Middle frontal gyrus (tissue), 1 donor: ENCODE results near the gene TUBGCP3.
"Not testable (repeated sequence)": the region's sequence is repeated elsewhere in the genome, so short reads cannot be mapped to it uniquely, and the experiment has no call there.

Experiments used
- DNase-seq: peaks from one replicate; pipeline ENCODE4 v3.0.0-alpha.2; 2015; ENCODE audit warnings: low spot score; ENCODE audit errors: extremely low spot score

TUBGCP3 gene

GRCh38 chr13:112587764-112588489 is at the start of gene TUBGCP3:
Gene TUBGCP3 (minus strand): TSS chr13:112588153. CDS start chr13:112587980, 173 bp downstream.
- DNase-seq = peak; percentile 75

- no peak for DNase-seq
These were observed 49.3 kb upstream of the TUBGCP3 start for GRCh38 chr13:112637017-112637801.

- no peak for DNase-seq
These were observed 48.5 kb upstream of the TUBGCP3 start for GRCh38 chr13:112636401-112636975.

GRCh38 chr13:112635323-112635722 is 47.4 kb upstream of the TUBGCP3 start:
- no peak for DNase-seq

- DNase-seq = no peak
These were observed 46.1 kb upstream of the TUBGCP3 start for GRCh38 chr13:112634102-112634501.

- DNase-seq = not testable (repeated sequence)
These were observed 42.3 kb upstream of the TUBGCP3 start for GRCh38 chr13:112630226-112630625.

- no peak for DNase-seq
These were observed 41.2 kb upstream of the TUBGCP3 start for GRCh38 chr13:112629161-112629560.

- DNase-seq = not testable (repeated sequence)
These were observed 39.7 kb upstream of the TUBGCP3 start for GRCh38 chr13:112627613-112628012.

GRCh38 chr13:112627161-112627560 is 39.2 kb upstream of the TUBGCP3 start:
- DNase-seq = no peak

- DNase-seq = no peak
These were observed 38.8 kb upstream of the TUBGCP3 start for GRCh38 chr13:112626761-112627160.

- DNase-seq = no peak
These were observed 38.2 kb upstream of the TUBGCP3 start for GRCh38 chr13:112626124-112626523.

GRCh38 chr13:112625698-112626097 is 37.7 kb upstream of the TUBGCP3 start:
- DNase-seq = no peak

- no peak for DNase-seq
These were observed 36.9 kb upstream of the TUBGCP3 start for GRCh38 chr13:112624602-112625430.

GRCh38 chr13:112624040-112624439 is 36.1 kb upstream of the TUBGCP3 start:
- DNase-seq = no peak

GRCh38 chr13:112623051-112623711 is 35.2 kb upstream of the TUBGCP3 start:
- DNase-seq = no peak

- no peak for DNase-seq
These were observed 34.4 kb upstream of the TUBGCP3 start for GRCh38 chr13:112622375-112622774.

- no peak for DNase-seq
These were observed 32.0 kb upstream of the TUBGCP3 start for GRCh38 chr13:112619730-112620631.

- DNase-seq = no peak
These were observed 30.5 kb upstream of the TUBGCP3 start for GRCh38 chr13:112618501-112618900.

GRCh38 chr13:112617754-112618375 is 29.9 kb upstream of the TUBGCP3 start:
- no peak for DNase-seq
